Spleen (tissue), 7 donors: ENCODE results near the gene TNFRSF25.

Experiments used
- POLR2A ChIP-seq, 3 donors: fragments of 450-650 bp; IDR thresholded peaks; one replicate each; pipeline ENCODE4 v1.5.1; 2017; ENCODE audit warnings: antibody characterized with exemption in 3 of 3, mild to moderate bottlenecking in 1 of 3
- POLR2AphosphoS5 ChIP-seq, 3 donors: sonication (generic); formaldehyde crosslinking; IDR thresholded peaks; one replicate each; pipeline ENCODE4 v1.5.1; 2017; ENCODE audit warnings: antibody characterized with exemption in 3 of 3
- TF ChIP-seq, protein P1 (sequence below), 11 experiments: fragments of 200-600 bp in 7 of 11; fragments of 450-650 bp in 4 of 11; sonication (generic) in 4 of 11; IDR thresholded peaks in 8 of 11; conservative IDR thresholded peaks in 3 of 11; 1 replicate in 7 of 11; 2 replicates in 4 of 11; pipeline versions ENCODE4 v1.4.0 to v1.8.0; 2016 to 2021; ENCODE audit warnings: antibody characterized with exemption in 11 of 11, inconsistent platforms in 4 of 11, mild to moderate bottlenecking in 1 of 11
- donor health status: DM: no; HTN: no; CAD: no; lungs with moderate emphysema.
- donor health status: DM: no; HTN: no; CAD: no.
- donor health status: DM: no; HTN: no; CAD: no.

DNA sequence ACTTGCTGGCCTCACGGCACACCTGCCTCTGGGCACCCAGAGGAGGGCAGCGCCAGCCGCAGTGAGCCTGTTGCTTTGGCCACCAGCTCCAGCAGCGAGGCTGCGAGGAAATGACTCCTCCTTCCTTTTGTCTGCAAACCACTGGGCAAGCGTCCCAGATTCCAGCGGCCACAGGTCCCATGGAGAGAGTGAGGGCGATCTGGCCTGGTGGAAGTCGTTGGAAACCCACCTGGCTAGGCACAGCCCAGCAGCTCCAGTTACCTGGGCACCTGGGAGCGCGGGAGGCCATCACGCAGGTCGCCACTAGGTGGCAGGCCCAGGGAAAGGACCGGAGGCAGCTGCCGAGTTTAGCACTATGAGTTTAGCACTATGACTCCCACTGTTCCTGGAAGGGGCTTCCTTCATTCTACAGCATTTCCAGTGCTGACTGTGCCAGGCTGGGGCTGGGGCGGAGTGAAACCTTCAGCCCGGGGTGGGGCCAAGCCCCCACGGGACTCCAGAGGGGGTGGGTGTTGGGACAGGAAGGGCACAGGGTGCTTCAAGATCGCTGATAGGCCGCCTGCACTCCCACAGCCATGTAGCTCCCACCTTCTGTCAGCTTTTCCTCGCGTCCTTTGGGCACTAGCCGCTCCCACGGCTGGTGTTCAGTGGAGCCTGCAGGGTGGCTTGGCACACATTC is 42.5 kb downstream of the TNFRSF25 start:
- TF ChIP-seq POLR2A (IDR thresholded peaks at IDR 0.05) (no peak), POLR2AphosphoS5 (IDR thresholded peaks at IDR 0.05) (peak in 1 of 3 donors; percentile 20)
- TF ChIP-seq, protein P1, sequence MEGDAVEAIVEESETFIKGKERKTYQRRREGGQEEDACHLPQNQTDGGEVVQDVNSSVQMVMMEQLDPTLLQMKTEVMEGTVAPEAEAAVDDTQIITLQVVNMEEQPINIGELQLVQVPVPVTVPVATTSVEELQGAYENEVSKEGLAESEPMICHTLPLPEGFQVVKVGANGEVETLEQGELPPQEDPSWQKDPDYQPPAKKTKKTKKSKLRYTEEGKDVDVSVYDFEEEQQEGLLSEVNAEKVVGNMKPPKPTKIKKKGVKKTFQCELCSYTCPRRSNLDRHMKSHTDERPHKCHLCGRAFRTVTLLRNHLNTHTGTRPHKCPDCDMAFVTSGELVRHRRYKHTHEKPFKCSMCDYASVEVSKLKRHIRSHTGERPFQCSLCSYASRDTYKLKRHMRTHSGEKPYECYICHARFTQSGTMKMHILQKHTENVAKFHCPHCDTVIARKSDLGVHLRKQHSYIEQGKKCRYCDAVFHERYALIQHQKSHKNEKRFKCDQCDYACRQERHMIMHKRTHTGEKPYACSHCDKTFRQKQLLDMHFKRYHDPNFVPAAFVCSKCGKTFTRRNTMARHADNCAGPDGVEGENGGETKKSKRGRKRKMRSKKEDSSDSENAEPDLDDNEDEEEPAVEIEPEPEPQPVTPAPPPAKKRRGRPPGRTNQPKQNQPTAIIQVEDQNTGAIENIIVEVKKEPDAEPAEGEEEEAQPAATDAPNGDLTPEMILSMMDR (IDR thresholded peaks at IDR 0.05 in 8 of 11, conservative IDR thresholded peaks at IDR 0.05 in 3 of 11), result peak; percentile 10 to 81 (median 62)
